ENCODE data around the gene CELSR1.

CELSR1 gene

GRCh38 chr22:46575911-46576555 is 38.6 kb upstream of the CELSR1 start:
- no peak for DNase-seq

GRCh38 chr22:46574993-46575910 is 37.8 kb upstream of the CELSR1 start:
- DNase-seq: no peak

- DNase-seq: no peak
Observed at GRCh38 chr22:46574438-46574992, 37.1 kb upstream of the CELSR1 start.

- DNase-seq: no peak
Observed at GRCh38 chr22:46573781-46574437, 36.5 kb upstream of the CELSR1 start.

- no peak for DNase-seq
Observed at GRCh38 chr22:46572911-46573780, 35.7 kb upstream of the CELSR1 start.

GRCh38 chr22:46571642-46572250 is 34.3 kb upstream of the CELSR1 start:
- DNase-seq: no peak

GRCh38 chr22:46569848-46570695 is 32.7 kb upstream of the CELSR1 start:
- DNase-seq: no peak

- no peak for DNase-seq
Observed at GRCh38 chr22:46569055-46569847, 31.8 kb upstream of the CELSR1 start.

- no peak for DNase-seq
Observed at GRCh38 chr22:46568102-46568809, 30.8 kb upstream of the CELSR1 start.

- no peak for DNase-seq
Observed at GRCh38 chr22:46567471-46567870, 30.1 kb upstream of the CELSR1 start.

GRCh38 chr22:46564084-46564714 is 26.8 kb upstream of the CELSR1 start:
- no peak for DNase-seq

- peak; percentile 75 for DNase-seq
Observed at GRCh38 chr22:46563381-46564083, 26.1 kb upstream of the CELSR1 start.

- DNase-seq: no peak
Observed at GRCh38 chr22:46561435-46561905, 24.1 kb upstream of the CELSR1 start.

GRCh38 chr22:46560696-46561295 is 23.4 kb upstream of the CELSR1 start:
- DNase-seq: no peak

- no peak for DNase-seq
Observed at GRCh38 chr22:46557736-46558480, 20.5 kb upstream of the CELSR1 start.

- no peak for DNase-seq
Observed at GRCh38 chr22:46556775-46557174, 19.4 kb upstream of the CELSR1 start.

GRCh38 chr22:46553189-46553588 is 15.8 kb upstream of the CELSR1 start:
- DNase-seq: no peak
